G401.6 (cell line): ENCODE data around the gene GCNT2.
"Not testable (repeated sequence)": the region's sequence is repeated elsewhere in the genome, so short reads cannot be mapped to it uniquely, and the experiment has no call there.

Experiments used
- FAIRE-seq: peaks from 2 replicates; lab custom pipeline; 2012; peaks lifted over from hg19 to GRCh38; lab: Jason Lieb, UNC

The GCNT2 gene

GRCh38 chr6:10581402-10581801, 60.3 kb downstream of the GCNT2 start:
- not testable (repeated sequence) for FAIRE-seq

GRCh38 chr6:10582774-10583508, 61.8 kb downstream of the GCNT2 start:
- FAIRE-seq: no peak

- no peak for FAIRE-seq
Observed at GRCh38 chr6:10583509-10583901, 62.4 kb downstream of the GCNT2 start.

- FAIRE-seq: no peak
Observed at GRCh38 chr6:10584607-10585006, 63.5 kb downstream of the GCNT2 start.

- no peak for FAIRE-seq
Observed at GRCh38 chr6:10585209-10585845, 64.2 kb downstream of the GCNT2 start.

GRCh38 chr6:10586302-10586701, 65.2 kb downstream of the GCNT2 start:
- no peak for FAIRE-seq

GRCh38 chr6:10587656-10588406, 66.7 kb downstream of the GCNT2 start:
- no peak for FAIRE-seq

- no peak for FAIRE-seq
Observed at GRCh38 chr6:10588562-10589428, 67.6 kb downstream of the GCNT2 start.

GRCh38 chr6:10589429-10589727, 68.2 kb downstream of the GCNT2 start:
- no peak for FAIRE-seq

GRCh38 chr6:10589983-10590382, 68.8 kb downstream of the GCNT2 start:
- no peak for FAIRE-seq

GRCh38 chr6:10591422-10592160, 70.4 kb downstream of the GCNT2 start:
- no peak for FAIRE-seq

GRCh38 chr6:10595731-10596664, 74.8 kb downstream of the GCNT2 start:
- no peak for FAIRE-seq

- no peak for FAIRE-seq
Observed at GRCh38 chr6:10597499-10598001, 76.4 kb downstream of the GCNT2 start.

- FAIRE-seq: no peak
Observed at GRCh38 chr6:10598084-10598960, 77.2 kb downstream of the GCNT2 start.

- FAIRE-seq: no peak
Observed at GRCh38 chr6:10599046-10599445, 77.9 kb downstream of the GCNT2 start.

- not testable (repeated sequence) for FAIRE-seq
Observed at GRCh38 chr6:10600681-10601080, 79.5 kb downstream of the GCNT2 start.

GRCh38 chr6:10603219-10603618, 82.1 kb downstream of the GCNT2 start:
- FAIRE-seq: no peak

GRCh38 chr6:10609038-10609437, 87.9 kb downstream of the GCNT2 start:
- no peak for FAIRE-seq

- no peak for FAIRE-seq
Observed at GRCh38 chr6:10610289-10610688, 89.1 kb downstream of the GCNT2 start.
